A673 (cell line): ENCODE results near the gene HPSE2. TPM values are rescaled to one million over a fixed set of nuclear protein-coding genes. Genes with fewer than 3 reads are reported as not detected.

Experiments
- BruUV-seq: library from RNA; stranded (reverse); fragments of 400-500 nt; replicated peaks from 2 replicates; lab custom pipeline; 2021; lab: Mats Ljungman, UMichigan
- CTCF ChIA-PET: fragments of 300-600 bp; sonication (Branson Sonifier 250); formaldehyde crosslinking; loops from one replicate; lab custom pipeline; 2022; ENCODE audit warnings: antibody characterized with exemption; lab: Charles Lee
- POLR2A ChIA-PET: fragments of 300-600 bp; sonication (Branson Sonifier 250); formaldehyde crosslinking; loops from one replicate; lab custom pipeline; 2022; ENCODE audit warnings: antibody characterized with exemption; ENCODE audit not compliant: low non-redundant PET; lab: Charles Lee
- DNase-seq: peaks from one replicate; pipeline ENCODE4 v3.0.0-alpha.2; 2015; ENCODE audit warnings: low spot score
- H3K27ac ChIP-seq: fragments of 200-600 bp; sonication (generic); 2 replicates; pipeline ENCODE4 v1.5.1; 2016; ENCODE audit warnings: mixed run types, low read depth, mild to moderate bottlenecking, mixed read lengths, antibody characterized with exemption, low read length; ENCODE audit not compliant: poor library complexity, severe bottlenecking
- H3K27me3 ChIP-seq: fragments of 200-600 bp; sonication (generic); replicated peaks from 2 replicates; pipeline ENCODE4 v1.6.1; 2017; ENCODE audit warnings: mixed run types, low read depth, mild to moderate bottlenecking, mixed read lengths, antibody characterized with exemption, low read length; ENCODE audit not compliant: insufficient read depth, poor library complexity
- H3K36me3 ChIP-seq: fragments of 200-600 bp; sonication (generic); 2 replicates; pipeline ENCODE4 v1.6.1; 2016; ENCODE audit warnings: mixed run types, mild to moderate bottlenecking, mixed read lengths, antibody characterized with exemption, low read length; ENCODE audit not compliant: insufficient read depth, poor library complexity, severe bottlenecking
- H3K4me1 ChIP-seq: fragments of 200-600 bp; sonication (generic); 2 replicates; pipeline ENCODE4 v1.6.1; 2017; ENCODE audit warnings: mixed run types, mild to moderate bottlenecking, mixed read lengths, antibody characterized with exemption, low read length; ENCODE audit not compliant: insufficient read depth, poor library complexity, severe bottlenecking
- H3K4me3 ChIP-seq: fragments of 200-600 bp; sonication (generic); 2 replicates; pipeline ENCODE4 v1.5.1; 2016; ENCODE audit warnings: low read depth, mixed run types, mild to moderate bottlenecking, mixed read lengths, low read length; ENCODE audit not compliant: poor library complexity, severe bottlenecking
- H3K9me3 ChIP-seq: fragments of 200-600 bp; sonication (generic); 2 replicates; pipeline ENCODE4 v1.6.1; 2016; ENCODE audit warnings: mixed run types, low read depth, mild to moderate bottlenecking, mixed read lengths, antibody characterized with exemption, low read length; ENCODE audit not compliant: poor library complexity, severe bottlenecking
- CTCF ChIP-seq: fragments of 300-800, 200-600 bp; sonication (generic); conservative IDR thresholded peaks from 2 replicates; pipeline ENCODE4 v1.5.1; 2017; ENCODE audit warnings: low read depth, mild to moderate bottlenecking, antibody characterized with exemption, low read length, moderate library complexity, mixed read lengths
- EZH2 ChIP-seq: fragments of 200-600 bp; sonication (generic); IDR thresholded peaks from 2 replicates; pipeline ENCODE4 v1.6.1; 2017; ENCODE audit warnings: borderline replicate concordance, low read depth, mild to moderate bottlenecking, mixed read lengths, antibody characterized with exemption, low read length; ENCODE audit not compliant: poor library complexity, severe bottlenecking
- intact Hi-C: fragments of 100-400 bp; cut with micrococcal nuclease; formaldehyde crosslinking; loops from one replicate; pipeline ENCODE4 v1.10.0; 2022; ENCODE audit not compliant: unreplicated experiment
- total RNA-seq: library from RNA; stranded (reverse); gene quantifications from 2 replicates; pipeline ENCODE4 v1.2.3, GENCODE V29; 2021

The HPSE2 gene
- total RNA-seq, 1 experiment from 2014 or later, result not detected

- Histone ChIP-seq H3K36me3 (no peaks in the 10 kb centered on the region), H3K27me3 (peaks cover 25% of the 10 kb centered on the region), H3K9me3 (no peaks in the 10 kb centered on the region), H3K4me1 (no peaks in the 10 kb centered on the region), H3K4me3 (no peak overlapping the region), H3K27ac (no peak overlapping the region)
- DNase-seq, result no peak
- POLR2A ChIA-PET, result no interaction called here
- CTCF ChIA-PET, result no interaction called here
- BruUV-seq, result no TSS peak
- TF ChIP-seq CTCF (no peak), EZH2 (no peak)
- intact Hi-C loops, result no loop called here
Observed at GRCh38 chr10:98457721-98458120, 777.9 kb downstream of the HPSE2 start.

GRCh38 chr10:98456686-98457482 lies 778.8 kb downstream of the HPSE2 start:
- DNase-seq, result no peak
- intact Hi-C loops, result no loop called here
- H3K4me3 ChIP-seq, result no peak overlapping the region
- no TSS peak for BruUV-seq
- peaks cover 33% of the 10 kb centered on the region for H3K27me3 ChIP-seq
- no peak for TF ChIP-seq CTCF
- no peak for TF ChIP-seq EZH2
- ChIA-PET POLR2A (no interaction called here), CTCF (no interaction called here)
- H3K36me3 ChIP-seq, result no peaks in the 10 kb centered on the region
- H3K27ac ChIP-seq, result no peak overlapping the region
- H3K4me1 ChIP-seq, result no peaks in the 10 kb centered on the region
- H3K9me3 ChIP-seq, result no peaks in the 10 kb centered on the region

- Histone ChIP-seq H3K27ac (no peak overlapping the region), H3K36me3 (no peaks in the 10 kb centered on the region), H3K4me3 (no peak overlapping the region), H3K27me3 (peaks cover 40% of the 10 kb centered on the region), H3K9me3 (no peaks in the 10 kb centered on the region), H3K4me1 (no peaks in the 10 kb centered on the region)
- no TSS peak for BruUV-seq
- POLR2A ChIA-PET, result no interaction called here
- no peak for DNase-seq
- CTCF ChIA-PET, result no interaction called here
- TF ChIP-seq CTCF (no peak), EZH2 (no peak)
- intact Hi-C loops, result no loop called here
Observed at GRCh38 chr10:98456043-98456570, 779.5 kb downstream of the HPSE2 start.
